PFSK-1 (cell line): Measurements from ENCODE around the gene TRAK1.

Source experiments
- FOXP2 ChIP-seq: optimal IDR thresholded peaks from 2 replicates; pipeline ENCODE3; 2011; ENCODE audit warnings: borderline replicate concordance, control low read depth, inconsistent platforms; ENCODE audit not compliant: insufficient read depth; ENCODE audit errors: extremely low read length, extremely low read depth
- REST ChIP-seq, 2 experiments: IDR thresholded peaks; 2 replicates each; pipeline versions ENCODE4 v1.6.1 to v1.8.0; 2011 to 2012; ENCODE audit warnings: low read depth in 2 of 2, low read length in 2 of 2, control low read depth in 1 of 2, inconsistent platforms in 1 of 2, mild to moderate bottlenecking in 1 of 2, moderate library complexity in 1 of 2; ENCODE audit not compliant: insufficient read depth in 1 of 2

- TF ChIP-seq REST (IDR thresholded peaks at IDR 0.05; ENCODE audit: insufficient read depth in 1 of 2, low read depth in 2 of 2, low read length in 2 of 2): no peak
- no peak for TF ChIP-seq FOXP2
Measured at GRCh38 chr3:42143440-42143839, 52.3 kb downstream of the TRAK1 start.
